Measurements from ENCODE around the gene HDGFL3. TPM values are rescaled to one million over a fixed set of nuclear protein-coding genes. Genes with fewer than 3 reads are reported as not detected.
"Not testable (repeated sequence)": the region's sequence is repeated elsewhere in the genome, so short reads cannot be mapped to it uniquely, and the experiment has no call there.

The HDGFL3 gene
- polyA plus RNA-seq, 3 donors from 2014 or later = 6.8 to 21.6 (median 10.6) TPM

- peaks cover 0 to 9% (median 3%) of the 10 kb centered on the region in 6 donors for H3K9me3 Mint-ChIP-seq
- peaks cover 5 to 16% (median 11%) of the 10 kb centered on the region in 3 donors for H3K27me3 Mint-ChIP-seq (ENCODE audit: low read depth in 3 of 3)
- H3K4me1 Mint-ChIP-seq = no peaks in the 10 kb centered on the region
- H3K4me3 Mint-ChIP-seq = no peak overlapping the region
- H3K27ac Mint-ChIP-seq = no peak overlapping the region
- DNase-seq = no peak
- no peaks in the 10 kb centered on the region for H3K36me3 Mint-ChIP-seq
These were observed 109.5 kb downstream of the HDGFL3 start for GRCh38 chr15:83098079-83098478.

GRCh38 chr15:83094583-83094982, 113.0 kb downstream of the HDGFL3 start:
- no peak for DNase-seq
- Mint-ChIP-seq H3K27me3 (ENCODE audit: low read depth in 3 of 3) (peaks cover 5 to 8% (median 5%) of the 10 kb centered on the region in 3 donors), H3K36me3 (no peaks in the 10 kb centered on the region), H3K27ac (no peak overlapping the region), H3K9me3 (peaks cover 0 to 9% (median 3%) of the 10 kb centered on the region in 6 donors), H3K4me3 (no peak overlapping the region), H3K4me1 (no peaks in the 10 kb centered on the region)

- Mint-ChIP-seq H3K4me3 (no peak overlapping the region), H3K27me3 (ENCODE audit: low read depth in 3 of 3) (peaks cover 1 to 5% (median 3%) of the 10 kb centered on the region in 3 donors), H3K4me1 (no peaks in the 10 kb centered on the region), H3K9me3 (peaks cover 0 to 2% (median 0%) of the 10 kb centered on the region in 6 donors), H3K27ac (no peak overlapping the region), H3K36me3 (no peaks in the 10 kb centered on the region)
- DNase-seq = no peak
These were observed 115.2 kb downstream of the HDGFL3 start for GRCh38 chr15:83092309-83092976.

GRCh38 chr15:83091965-83092308, 115.7 kb downstream of the HDGFL3 start:
- H3K27ac Mint-ChIP-seq = not testable (repeated sequence)

GRCh38 chr15:83090465-83090864, 117.2 kb downstream of the HDGFL3 start:
- no peak for DNase-seq
- Mint-ChIP-seq H3K4me1 (no peaks in the 10 kb centered on the region), H3K27ac (no peak overlapping the region), H3K36me3 (no peaks in the 10 kb centered on the region), H3K9me3 (peaks cover 0 to 2% (median 0%) of the 10 kb centered on the region in 6 donors), H3K27me3 (ENCODE audit: low read depth in 3 of 3) (peaks cover 2 to 5% (median 2%) of the 10 kb centered on the region in 3 donors), H3K4me3 (no peak overlapping the region)

More at GRCh38 chr15:83091965-83092308, 115.7 kb downstream of the HDGFL3 start:
- not testable (repeated sequence) for H3K4me3 Mint-ChIP-seq; H3K9me3 Mint-ChIP-seq; DNase-seq; H3K36me3 Mint-ChIP-seq; H3K27me3 Mint-ChIP-seq (ENCODE audit: low read depth in 3 of 3); H3K4me1 Mint-ChIP-seq

- no peak overlapping the region for H3K4me3 Mint-ChIP-seq
- no peaks in the 10 kb centered on the region for H3K36me3 Mint-ChIP-seq
- H3K4me1 Mint-ChIP-seq = no peaks in the 10 kb centered on the region
- DNase-seq = no peak
- H3K9me3 Mint-ChIP-seq = peaks cover 0 to 2% (median 0%) of the 10 kb centered on the region in 6 donors
- H3K27ac Mint-ChIP-seq = peak overlapping the region in 1 of 6 donors; percentile 1
- H3K27me3 Mint-ChIP-seq (ENCODE audit: low read depth in 3 of 3) = peaks cover 0 to 9% (median 2%) of the 10 kb centered on the region in 3 donors
These were observed 118.7 kb downstream of the HDGFL3 start for GRCh38 chr15:83088876-83089275.

GRCh38 chr15:83087576-83087975, 120.0 kb downstream of the HDGFL3 start:
- Mint-ChIP-seq H3K27ac (no peak overlapping the region), H3K4me3 (no peak overlapping the region), H3K4me1 (no peaks in the 10 kb centered on the region), H3K27me3 (ENCODE audit: low read depth in 3 of 3) (peaks cover 0 to 15% (median 2%) of the 10 kb centered on the region in 3 donors), H3K9me3 (peaks cover 0 to 2% (median 0%) of the 10 kb centered on the region in 6 donors), H3K36me3 (no peaks in the 10 kb centered on the region)
- DNase-seq = no peak

GRCh38 chr15:83085864-83086552, 121.6 kb downstream of the HDGFL3 start:
- not testable (repeated sequence) for H3K36me3 Mint-ChIP-seq, DNase-seq, H3K9me3 Mint-ChIP-seq, H3K4me1 Mint-ChIP-seq, H3K4me3 Mint-ChIP-seq, H3K27ac Mint-ChIP-seq
- H3K27me3 Mint-ChIP-seq (ENCODE audit: low read depth in 3 of 3) = peaks cover 0 to 19% (median 2%) of the 10 kb centered on the region in 3 donors

GRCh38 chr15:83085461-83085860, 122.2 kb downstream of the HDGFL3 start:
- H3K4me3 Mint-ChIP-seq, H3K4me1 Mint-ChIP-seq, H3K27ac Mint-ChIP-seq, H3K36me3 Mint-ChIP-seq, DNase-seq, H3K9me3 Mint-ChIP-seq: not testable (repeated sequence)
- peaks cover 0 to 19% (median 2%) of the 10 kb centered on the region in 3 donors for H3K27me3 Mint-ChIP-seq (ENCODE audit: low read depth in 3 of 3)

- Mint-ChIP-seq H3K36me3 (no peaks in the 10 kb centered on the region), H3K27me3 (ENCODE audit: low read depth in 3 of 3) (peaks cover 3 to 20% (median 5%) of the 10 kb centered on the region in 3 donors), H3K27ac (peak overlapping the region in 1 of 6 donors; percentile 19), H3K9me3 (peaks cover 0 to 2% (median 0%) of the 10 kb centered on the region in 6 donors), H3K4me3 (no peak overlapping the region), H3K4me1 (peaks cover 0 to 2% of the 10 kb centered on the region in 2 donors)
- DNase-seq = no peak
These were observed 124.8 kb downstream of the HDGFL3 start for GRCh38 chr15:83082730-83083386.

GRCh38 chr15:83081256-83082014, 126.2 kb downstream of the HDGFL3 start:
- H3K4me3 Mint-ChIP-seq = no peak overlapping the region
- no peaks in the 10 kb centered on the region for H3K36me3 Mint-ChIP-seq
- no peak overlapping the region for H3K27ac Mint-ChIP-seq
- DNase-seq = no peak
- H3K27me3 Mint-ChIP-seq (ENCODE audit: low read depth in 3 of 3) = peaks cover 3 to 27% (median 4%) of the 10 kb centered on the region in 3 donors
- H3K9me3 Mint-ChIP-seq = peaks cover 0 to 2% (median 0%) of the 10 kb centered on the region in 6 donors
- H3K4me1 Mint-ChIP-seq = peaks cover 0 to 2% of the 10 kb centered on the region in 2 donors

GRCh38 chr15:83078712-83079111, 128.9 kb downstream of the HDGFL3 start:
- DNase-seq = no peak
- H3K36me3 Mint-ChIP-seq = peaks cover 0 to 5% (median 5%) of the 10 kb centered on the region in 3 donors
- peaks cover 0 to 10% (median 6%) of the 10 kb centered on the region in 6 donors for H3K9me3 Mint-ChIP-seq
- H3K4me1 Mint-ChIP-seq = peaks cover 0 to 2% of the 10 kb centered on the region in 2 donors
- no peak overlapping the region for H3K4me3 Mint-ChIP-seq
- H3K27me3 Mint-ChIP-seq (ENCODE audit: low read depth in 3 of 3) = peaks cover 3 to 25% (median 9%) of the 10 kb centered on the region in 3 donors
- H3K27ac Mint-ChIP-seq = no peak overlapping the region

All from immature natural killer cell (primary cell).